Smooth muscle cell (in vitro differentiated cells): ENCODE measurements around the gene PICALM. TPM values are rescaled to one million over a fixed set of nuclear protein-coding genes. Genes with fewer than 3 reads are reported as not detected.

Experiments
- DNase-seq: peaks from one replicate; lab custom pipeline; 2025; ENCODE audit not compliant: unreplicated experiment; lab: John Stamatoyannopoulos, UW
- H2AFZ ChIP-seq: fragments of 200-600 bp; sonication (generic); 2 replicates; pipeline ENCODE4 v1.6.0; 2016; ENCODE audit warnings: antibody characterized with exemption, low read depth, mild to moderate bottlenecking
- H3F3A ChIP-seq: fragments of 200-600 bp; sonication (generic); 2 replicates; pipeline ENCODE4 v1.6.0; 2017; ENCODE audit warnings: antibody characterized with exemption, low read depth
- H3K27ac ChIP-seq: fragments of 200-600 bp; sonication (generic); 2 replicates; pipeline ENCODE4 v1.5.1; 2016; ENCODE audit warnings: low read depth, mild to moderate bottlenecking
- H3K27me3 ChIP-seq: fragments of 200-600 bp; sonication (generic); 2 replicates; pipeline ENCODE4 v1.6.1; 2016; ENCODE audit warnings: low read depth, mild to moderate bottlenecking
- H3K36me3 ChIP-seq: fragments of 200-600 bp; sonication (generic); 2 replicates; pipeline ENCODE4 v1.5.1; 2016; ENCODE audit warnings: low read depth
- H3K4me1 ChIP-seq: fragments of 200-600 bp; sonication (generic); 2 replicates; pipeline ENCODE4 v1.5.1; 2016; ENCODE audit warnings: low read depth
- H3K4me2 ChIP-seq: fragments of 200-600 bp; sonication (generic); 2 replicates; pipeline ENCODE4 v1.6.0; 2016; ENCODE audit warnings: mild to moderate bottlenecking
- H3K4me3 ChIP-seq: fragments of 200-600 bp; sonication (generic); 2 replicates; pipeline ENCODE4 v1.5.1; 2016; ENCODE audit warnings: mild to moderate bottlenecking
- H3K79me2 ChIP-seq: fragments of 200-600 bp; sonication (generic); 2 replicates; pipeline ENCODE4 v1.6.0; 2016; ENCODE audit warnings: low read depth, mild to moderate bottlenecking
- H3K9ac ChIP-seq: fragments of 200-600 bp; sonication (generic); 2 replicates; pipeline ENCODE4 v1.6.0; 2016; ENCODE audit warnings: low read depth
- H3K9me3 ChIP-seq: fragments of 200-600 bp; sonication (generic); replicated peaks from 2 replicates; pipeline ENCODE4 v1.5.1; 2016; ENCODE audit warnings: low read depth
- H4K20me1 ChIP-seq: fragments of 200-600 bp; sonication (generic); 2 replicates; pipeline ENCODE4 v1.6.0; 2016; ENCODE audit warnings: low read depth
- CTCF ChIP-seq: fragments of 200-600 bp; sonication (generic); IDR thresholded peaks from 2 replicates; pipeline ENCODE4 v1.5.1; 2017; ENCODE audit warnings: borderline replicate concordance, mild to moderate bottlenecking, antibody characterized with exemption; ENCODE audit not compliant: insufficient read depth, poor library complexity, severe bottlenecking
- WGBS: methylation state at CpG from one replicate; pipeline ENCODE4 v1.1.7; 2016; ENCODE audit warnings: low lambda C conversion rate; 5-methylcytosine and 5-hydroxymethylcytosine counted together
- polyA plus RNA-seq: library from polyadenylated mRNA; unstranded; fragments of >200 nt; fragmentation: Nextera tagmentation; extraction: Ambion mirVana; gene quantifications from 2 replicates; pipeline ENCODE4 v1.2.1, GENCODE V29; 2016
- total RNA-seq: library from RNA; depleted of rRNA; stranded (reverse); fragments of >200 nt; gene quantifications from 2 replicates; pipeline ENCODE4 v1.2.3, GENCODE V29; 2014

Gene PICALM
- total and polyA plus RNA-seq, 2 experiments from 2014 or later = 72.9 to 420 TPM

GRCh38 chr11:85913513-85913912 lies 155.4 kb downstream of the PICALM start:
- no peak overlapping the region for H3K27ac ChIP-seq
- H3K27me3 ChIP-seq = no peaks in the 10 kb centered on the region
- no peaks in the 10 kb centered on the region for H3K36me3 ChIP-seq
- H2AFZ ChIP-seq = no peak overlapping the region
- no peak for DNase-seq
- no peak overlapping the region for H3K4me3 ChIP-seq
- H3F3A ChIP-seq = no peaks in the 10 kb centered on the region
- H3K9me3 ChIP-seq = no peaks in the 10 kb centered on the region
- H3K4me1 ChIP-seq = no peaks in the 10 kb centered on the region
- no peak overlapping the region for H3K4me2 ChIP-seq
- H3K9ac ChIP-seq = no peak overlapping the region
- no peaks in the 10 kb centered on the region for H3K79me2 ChIP-seq
- no peak for TF ChIP-seq CTCF
- no peaks in the 10 kb centered on the region for H4K20me1 ChIP-seq

- no peaks in the 10 kb centered on the region for H3F3A ChIP-seq
- H3K9me3 ChIP-seq = no peaks in the 10 kb centered on the region
- no peaks in the 10 kb centered on the region for H3K4me1 ChIP-seq
- TF ChIP-seq CTCF = no peak
- DNase-seq = no peak
- no peaks in the 10 kb centered on the region for H3K27me3 ChIP-seq
- H2AFZ ChIP-seq = no peak overlapping the region
- 72% methylated on average over 2 of the region's 2 CpGs for WGBS
- no peak overlapping the region for H3K4me2 ChIP-seq
- H3K4me3 ChIP-seq = no peak overlapping the region
- no peaks in the 10 kb centered on the region for H3K79me2 ChIP-seq
- no peak overlapping the region for H3K27ac ChIP-seq
- H3K9ac ChIP-seq = no peak overlapping the region
- no peaks in the 10 kb centered on the region for H4K20me1 ChIP-seq
- H3K36me3 ChIP-seq = no peaks in the 10 kb centered on the region
Measured at GRCh38 chr11:85912414-85912813, 156.5 kb downstream of the PICALM start.

Other genes with a start within 250 kb of the PICALM start
- not detected in 2 replicates for gene CCDC83, start 213.7 kb downstream of the PICALM start, total RNA-seq
- 0.28 TPM in 1 of 2 replicates, not detected in the other for gene CCDC83, start 213.7 kb downstream of the PICALM start, polyA plus RNA-seq
- gene EED, start 175.7 kb upstream of the PICALM start, total RNA-seq = 24.7 and 38.7 TPM in 2 replicates
- 18.6 and 26.7 TPM in 2 replicates for gene EED, start 175.7 kb upstream of the PICALM start, polyA plus RNA-seq
- gene HIKESHI, start 233.2 kb upstream of the PICALM start, total RNA-seq = 63.0 and 75.3 TPM in 2 replicates
- 71.1 and 75.1 TPM in 2 replicates for gene HIKESHI, start 233.2 kb upstream of the PICALM start, polyA plus RNA-seq